K562 (cell line): ENCODE results near the gene PCK2. TPM values are rescaled to one million over a fixed set of nuclear protein-coding genes. Genes with fewer than 3 reads are reported as not detected.

ENCODE experiments used
- ATAC-seq: fragments of 200-7000 bp; cut with Tn5 transposase; 3 replicates; pipeline ENCODE4 v1.9.1; 2020; ENCODE audit warnings: moderate library complexity
- BruUV-seq: library from RNA; stranded (reverse); fragments of 400-500 nt; replicated peaks from 2 replicates; lab custom pipeline; 2021; lab: Mats Ljungman, UMichigan
- CTCF ChIA-PET: fragments of 300-600 bp; formaldehyde crosslinking; extraction: SDS; loops from one replicate; lab custom pipeline; 2021; ENCODE audit warnings: low intra/inter-chr PET ratio; lab: Yijun Ruan, JAX
- POLR2A ChIA-PET: fragments of 300-600, 350-650 bp; sonication (Branson Sonifier 250); formaldehyde crosslinking; extraction: SDS; loops from one replicate; lab custom pipeline; 2021; ENCODE audit warnings: antibody characterized with exemption, inconsistent platforms; lab: Yijun Ruan, JAX
- DNase-seq, 4 experiments: peaks; one replicate each; pipeline versions ENCODE4 v3.0.0 to v3.0.0-alpha.2; 2011 to 2018; ENCODE audit warnings: low spot score in 3 of 4, mixed read lengths in 3 of 4; ENCODE audit errors: extremely low read depth in 1 of 4
- FAIRE-seq: peaks from 2 replicates; lab custom pipeline; 2011; peaks lifted over from hg19 to GRCh38; lab: Jason Lieb, UNC
- H2AFZ ChIP-seq: 2 replicates; pipeline ENCODE4 v1.6.0; 2011; ENCODE audit warnings: low read depth, low read length, control low read depth, inconsistent platforms
- H3K27ac ChIP-seq: fragments of 200-600 bp; 3 replicates; pipeline ENCODE4 v1.8.0; 2011; ENCODE audit warnings: low read depth, mild to moderate bottlenecking, control low read depth, inconsistent platforms, low read length, moderate library complexity, mixed read lengths; ENCODE audit errors: extremely low read depth
- H3K27me3 ChIP-seq, 2 experiments: fragments of 300-600 bp in 1 of 2; 2 replicates in 1 of 2; 3 replicates in 1 of 2; pipeline versions ENCODE4 v1.6.0 to v1.8.0; 2011; ENCODE audit warnings: inconsistent platforms in 2 of 2, low read length in 2 of 2, mild to moderate bottlenecking in 1 of 2, mixed read lengths in 1 of 2, moderate library complexity in 1 of 2; ENCODE audit not compliant: control insufficient read depth in 2 of 2, insufficient read depth in 2 of 2
- H3K36me3 ChIP-seq: fragments of 300-600 bp; 3 replicates; pipeline ENCODE4 v1.8.0; 2011; ENCODE audit warnings: mild to moderate bottlenecking, low read length, inconsistent platforms; ENCODE audit not compliant: control insufficient read depth, insufficient read depth
- H3K4me1 ChIP-seq, 2 experiments: fragments of 200-600 bp in 1 of 2; replicated peaks in 1 of 2; 2 replicates in 1 of 2; 3 replicates in 1 of 2; pipeline versions ENCODE4 v1.5.1 to v1.8.0; 2011; ENCODE audit warnings: inconsistent platforms in 2 of 2, low read length in 2 of 2, mild to moderate bottlenecking in 1 of 2, mixed read lengths in 1 of 2, moderate library complexity in 1 of 2; ENCODE audit not compliant: control insufficient read depth in 2 of 2, insufficient read depth in 2 of 2
- H3K4me2 ChIP-seq: 2 replicates; pipeline ENCODE4 v1.6.1; 2011; ENCODE audit warnings: low read length, control low read depth, inconsistent platforms, mixed read lengths; ENCODE audit not compliant: insufficient read depth
- H3K4me3 ChIP-seq: fragments of 200-600 bp; sonication (generic), shearing (Covaris generic); 2 replicates; pipeline ENCODE4 v1.5.1; 2016; ENCODE audit warnings: control low read depth, inconsistent platforms
- H3K79me2 ChIP-seq: fragments of 200-600 bp; 3 replicates; pipeline ENCODE4 v1.8.0; 2011; ENCODE audit warnings: low read length, inconsistent platforms; ENCODE audit not compliant: control insufficient read depth, insufficient read depth
- H3K9ac ChIP-seq, 2 experiments: 2 replicates each; pipeline versions ENCODE4 v1.6.0 to v1.6.1; 2011; ENCODE audit warnings: low read depth in 2 of 2, low read length in 2 of 2, control low read depth in 1 of 2, inconsistent platforms in 1 of 2, mild to moderate bottlenecking in 1 of 2, mixed read lengths in 1 of 2; ENCODE audit not compliant: insufficient read depth in 1 of 2
- H3K9me1 ChIP-seq: one replicate; pipeline ENCODE4 v1.6.0; 2011; ENCODE audit warnings: inconsistent platforms, mild to moderate bottlenecking, low read length, moderate library complexity; ENCODE audit not compliant: control insufficient read depth, insufficient read depth
- H3K9me3 ChIP-seq: replicated peaks from 2 replicates; pipeline ENCODE4 v1.5.1; 2011; ENCODE audit warnings: low read depth, low read length, inconsistent platforms; ENCODE audit not compliant: control insufficient read depth, insufficient read depth
- H4K20me1 ChIP-seq: replicated peaks from 2 replicates; pipeline ENCODE4 v1.6.1; 2011; ENCODE audit warnings: low read length, inconsistent platforms, mixed read lengths; ENCODE audit not compliant: control insufficient read depth, insufficient read depth
- DDX20 ChIP-seq: fragments of 450-650 bp; IDR thresholded peaks from 2 replicates; pipeline ENCODE4 v1.6.1; 2016; ENCODE audit warnings: missing genetic modification characterization, low read depth, mild to moderate bottlenecking, missing compliant biosample characterization, moderate library complexity
- FOXJ3 ChIP-seq: sonication (generic); formaldehyde crosslinking; IDR thresholded peaks from 2 replicates; pipeline ENCODE4 v1.4.0; 2020; ENCODE audit warnings: mild to moderate bottlenecking, missing genetic modification reagents
- KLF10 ChIP-seq: fragments of 250-450 bp; sonication (Bioruptor Pico); IDR thresholded peaks from 2 replicates; pipeline ENCODE4 v1.6.1; 2021; ENCODE audit warnings: matching md5 sums
- ZC3H8 ChIP-seq: fragments of 450-650 bp; IDR thresholded peaks from 2 replicates; pipeline ENCODE4 v1.6.1; 2017
- WGBS: fragments of 100-300 bp; shearing (Covaris generic); methylation state at CpG from one replicate; pipeline ENCODE4 v1.1.6; 2016; ENCODE audit warnings: low coverage, mixed read lengths; ENCODE audit not compliant: insufficient coverage; ENCODE audit errors: missing lambda C conversion rate; 5-methylcytosine and 5-hydroxymethylcytosine counted together
- in situ Hi-C: fragments of 300-500 bp; cut with MboI; formaldehyde crosslinking; loops from 4 replicates; pipeline ENCODE4 v1.15.0; 2018; ENCODE audit warnings: inconsistent platforms, mixed read lengths
- intact Hi-C: fragments of 100-400 bp; cut with micrococcal nuclease; formaldehyde crosslinking; loops from 2 replicates; pipeline ENCODE4 v1.14.2; 2022
- polyA plus RNA-seq, 8 experiments: library from polyadenylated mRNA; depleted of rRNA in 4 of 8; stranded (reverse) in 5 of 8; unstranded in 3 of 8; fragments of >200 nt; fragmentation: Nextera tagmentation in 2 of 8; fragmentation: Illumina TruSeq in 1 of 8; extraction: Ambion mirVana in 2 of 8; extraction: Trizol in 1 of 8; gene quantifications; 2 replicates each; pipeline versions ENCODE4 v1.2.1 to v1.2.3, GENCODE V29; 2011 to 2014; ENCODE audit warnings: inconsistent platforms in 1 of 8, missing spikeins in 1 of 8
- total RNA-seq, 7 experiments: library from RNA; depleted of rRNA in 6 of 7; stranded (reverse); fragments of >200 nt in 6 of 7; fragmentation: Illumina TruSeq in 2 of 7; extraction: Trizol in 2 of 7; gene quantifications; 2 replicates each; pipeline versions ENCODE4 v1.2.1 to v1.2.3, GENCODE V29; 2011 to 2021; ENCODE audit warnings: low replicate concordance in 1 of 7
- TF ChIP-seq, protein P1 (sequence below), 2 experiments: IDR thresholded peaks; 2 replicates each; pipeline ENCODE4 v1.6.1; 2011; ENCODE audit warnings: borderline replicate concordance in 1 of 2, control low read depth in 1 of 2, low read depth in 1 of 2, low read length in 1 of 2, mild to moderate bottlenecking in 1 of 2, mixed read lengths in 1 of 2, moderate library complexity in 1 of 2; ENCODE audit not compliant: insufficient read depth in 1 of 2, insufficient read length in 1 of 2, poor library complexity in 1 of 2, severe bottlenecking in 1 of 2; ENCODE audit errors: extremely low read depth in 1 of 2
- TF ChIP-seq, protein P2 (sequence below), 2 experiments: fragments of 450-650 bp; conservative IDR thresholded peaks; 2 replicates each; pipeline ENCODE4 v1.6.1; 2017; ENCODE audit warnings: mild to moderate bottlenecking in 2 of 2, moderate library complexity in 2 of 2

The PCK2 gene
- total and polyA plus RNA-seq, 9 of the 15 experiments (the other 6 are each of a cell fraction or from before 2014, with no cell fraction given): 3.3 to 60.9 (median 30.4) TPM

DNA sequence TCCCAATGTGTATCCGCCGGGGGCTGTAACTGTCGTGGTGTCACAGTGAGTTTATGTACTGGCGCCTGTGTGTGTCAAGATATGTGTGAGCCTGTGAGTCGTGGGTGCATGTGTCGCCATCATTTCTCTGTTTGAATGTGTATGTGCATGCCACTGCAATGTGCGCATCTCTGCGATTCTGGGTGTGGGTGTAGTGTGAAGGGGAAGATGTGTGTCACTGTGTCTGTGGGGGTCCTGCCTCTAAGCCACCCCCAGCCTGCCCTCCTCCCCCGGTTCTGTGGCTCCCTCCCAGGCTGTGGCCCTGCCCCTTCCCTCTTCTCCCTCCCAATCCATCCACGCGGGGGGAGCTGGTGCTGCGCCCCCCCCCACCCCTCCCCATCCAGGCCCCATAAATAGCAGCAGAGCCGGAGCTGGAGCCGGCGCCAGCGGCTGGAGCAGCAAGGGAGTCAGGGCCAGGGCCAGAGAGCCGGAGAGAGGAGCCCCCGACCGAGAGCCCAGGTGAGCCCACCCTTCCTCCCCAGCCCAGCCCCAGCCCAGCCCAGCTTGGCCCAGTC is 22.9 kb upstream of the PCK2 start, which contains the start of gene CPNE6 (continued):
- TF ChIP-seq, protein P1, sequence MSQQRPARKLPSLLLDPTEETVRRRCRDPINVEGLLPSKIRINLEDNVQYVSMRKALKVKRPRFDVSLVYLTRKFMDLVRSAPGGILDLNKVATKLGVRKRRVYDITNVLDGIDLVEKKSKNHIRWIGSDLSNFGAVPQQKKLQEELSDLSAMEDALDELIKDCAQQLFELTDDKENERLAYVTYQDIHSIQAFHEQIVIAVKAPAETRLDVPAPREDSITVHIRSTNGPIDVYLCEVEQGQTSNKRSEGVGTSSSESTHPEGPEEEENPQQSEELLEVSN (IDR thresholded peaks at IDR 0.05; ENCODE audit: borderline replicate concordance in 1 of 2, extremely low read depth in 1 of 2, insufficient read depth in 1 of 2, insufficient read length in 1 of 2, low read depth in 1 of 2, low read length in 1 of 2, poor library complexity in 1 of 2, severe bottlenecking in 1 of 2): no peak

DNA sequence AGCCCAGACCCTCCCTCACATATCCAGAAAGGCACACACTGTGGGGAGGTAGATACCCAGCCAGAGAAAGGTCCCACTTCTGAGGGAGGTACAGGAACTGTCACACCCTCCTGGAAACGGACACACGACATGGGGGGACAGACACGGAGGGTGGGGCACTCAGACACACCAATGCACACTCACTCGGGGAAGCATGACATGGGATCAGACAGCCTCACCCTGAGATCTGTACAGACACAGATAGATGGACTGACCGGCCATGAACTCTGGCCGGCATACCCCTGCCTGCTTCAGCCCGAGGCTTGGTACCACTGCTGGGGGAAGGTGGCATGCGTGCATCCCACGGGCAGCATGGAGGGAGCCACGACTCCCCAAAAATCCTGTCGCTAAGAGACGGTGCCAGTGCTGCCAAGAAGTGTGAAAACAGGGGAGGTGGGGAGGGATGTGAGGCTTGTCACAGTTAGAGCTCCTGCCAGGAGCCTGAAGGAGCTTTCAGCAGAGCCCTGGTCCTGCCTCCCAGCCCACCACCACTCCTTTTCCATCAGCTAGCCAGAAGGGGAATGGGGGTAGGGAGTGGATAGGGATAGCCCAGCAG is 22.2 kb upstream of the PCK2 start:
- 3% methylated on average over 11 of the region's 12 CpGs for WGBS
- CTCF ChIA-PET: no interaction called here

More for the DNA sequence above, 22.2 kb upstream of the PCK2 start:
- Histone ChIP-seq H3K4me1 (peaks cover 0 to 10% of the 10 kb centered on the region in 2 experiments; a peak in 2 of 5 replicates), H3K4me3 (no peak overlapping the region), H3K9me3 (no peaks in the 10 kb centered on the region), H3K27me3 (peaks cover 0 to 47% of the 10 kb centered on the region in 2 experiments; a peak in 3 of 5 replicates), H3K4me2 (no peak overlapping the region), H3K36me3 (no peaks in the 10 kb centered on the region), H3K9me1 (no peaks in the 10 kb centered on the region)
- no peak for DNase-seq
- intact Hi-C loops: no loop called here
- in situ Hi-C loops: no loop called here
- TF ChIP-seq, protein P2, sequence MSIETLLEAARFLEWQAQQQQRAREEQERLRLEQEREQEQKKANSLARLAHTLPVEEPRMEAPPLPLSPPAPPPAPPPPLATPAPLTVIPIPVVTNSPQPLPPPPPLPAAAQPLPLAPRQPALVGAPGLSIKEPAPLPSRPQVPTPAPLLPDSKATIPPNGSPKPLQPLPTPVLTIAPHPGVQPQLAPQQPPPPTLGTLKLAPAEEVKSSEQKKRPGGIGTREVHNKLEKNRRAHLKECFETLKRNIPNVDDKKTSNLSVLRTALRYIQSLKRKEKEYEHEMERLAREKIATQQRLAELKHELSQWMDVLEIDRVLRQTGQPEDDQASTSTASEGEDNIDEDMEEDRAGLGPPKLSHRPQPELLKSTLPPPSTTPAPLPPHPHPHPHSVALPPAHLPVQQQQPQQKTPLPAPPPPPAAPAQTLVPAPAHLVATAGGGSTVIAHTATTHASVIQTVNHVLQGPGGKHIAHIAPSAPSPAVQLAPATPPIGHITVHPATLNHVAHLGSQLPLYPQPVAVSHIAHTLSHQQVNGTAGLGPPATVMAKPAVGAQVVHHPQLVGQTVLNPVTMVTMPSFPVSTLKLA (conservative IDR thresholded peaks at IDR 0.05): no peak
- TF ChIP-seq KLF10 (CRISPR knock-in tag) (no peak), DDX20 (tag) (no peak), ZC3H8 (no peak), FOXJ3 (CRISPR knock-in tag) (no peak)
- TF ChIP-seq, all 486 proteins: peak for 0
- H4K20me1 ChIP-seq: no peaks in the 10 kb centered on the region
- ATAC-seq (no peak), FAIRE-seq (no peak)
- H2AFZ ChIP-seq: no peak overlapping the region
- POLR2A ChIA-PET: interaction anchor here (1.0 kb wide), 1 partner anchor 9 kb away, joined by 3 read pairs; no protein-coding TSS in a partner anchor
- no peak overlapping the region for H3K27ac ChIP-seq
- no TSS peak for BruUV-seq
- H3K79me2 ChIP-seq: no peaks in the 10 kb centered on the region
- H3K9ac ChIP-seq: no peak overlapping the region
